ENCODE data around the gene ACHE. TPM values are rescaled to one million over a fixed set of nuclear protein-coding genes. Genes with fewer than 3 reads are reported as not detected.

The ACHE gene
- total RNA-seq, 2 experiments from 2014 or later, result not detected

DNA sequence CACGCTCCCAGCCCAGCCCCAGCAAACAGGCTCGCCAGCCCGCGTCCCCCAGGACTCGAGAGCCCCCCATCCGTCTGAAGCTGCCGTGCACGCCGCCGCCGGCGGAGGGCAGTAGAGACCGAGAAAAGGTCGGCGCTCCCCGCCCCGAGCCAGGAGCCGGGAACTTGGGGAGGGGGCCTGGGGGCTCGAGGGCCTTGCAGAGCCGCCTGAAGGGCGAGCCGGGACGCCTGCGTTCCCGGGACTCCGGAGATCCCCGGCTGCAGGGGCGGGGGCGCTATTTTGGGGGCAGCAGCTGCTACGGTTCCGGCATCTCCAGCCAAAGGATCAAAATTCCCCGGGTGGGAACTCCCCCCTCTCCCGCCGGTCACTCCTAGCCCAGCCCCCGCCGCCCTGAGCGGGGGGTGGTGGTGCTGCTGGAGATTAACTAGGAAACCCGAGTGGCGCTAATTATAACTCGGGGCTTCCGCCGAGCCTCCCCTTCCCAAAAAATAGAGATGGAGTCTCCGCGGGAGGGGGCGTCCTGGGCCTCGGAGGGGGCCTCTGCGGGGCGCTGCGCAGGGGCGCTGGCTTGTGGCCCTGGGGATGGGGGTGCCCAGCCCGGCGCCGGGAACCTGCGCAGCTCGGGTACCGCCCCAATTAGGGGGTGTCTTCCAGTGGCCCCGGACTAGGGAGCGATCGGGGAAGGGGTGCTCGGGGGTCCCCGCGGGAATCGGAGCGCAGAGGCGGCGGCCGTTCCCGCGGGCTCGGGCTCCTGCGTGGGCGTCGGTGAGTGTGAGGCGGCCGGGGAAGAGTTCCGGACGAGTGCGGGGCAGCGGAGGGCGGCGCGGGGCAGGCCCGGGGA, 608 bp downstream of the ACHE start:
- ChIA-PET CTCF (ENCODE audit: unreplicated experiment) (no interaction called here), POLR2A (no interaction called here)
- intact Hi-C loops (cut with micrococcal nuclease; ENCODE audit: unreplicated experiment), result loop anchor here (2.0 to 5.0 kb wide), 2 partner anchors 182 to 244 kb away; no protein-coding TSS in a partner anchor
- peak overlapping the region; percentile 62 for H3K4me2 ChIP-seq (ENCODE audit: low read length)
- BruUV-seq (replicated peaks), result no TSS peak
- no peak overlapping the region for H3K27ac ChIP-seq (ENCODE audit: low read depth, low read length, poor library complexity, severe bottlenecking)
- peaks cover 12% of the 10 kb centered on the region for H3K4me1 ChIP-seq (ENCODE audit: insufficient read depth, low read length, poor library complexity, severe bottlenecking)
- H3K79me2 ChIP-seq (ENCODE audit: insufficient read depth, low read depth, low read length), result no peaks in the 10 kb centered on the region
- TF ChIP-seq, protein P1, sequence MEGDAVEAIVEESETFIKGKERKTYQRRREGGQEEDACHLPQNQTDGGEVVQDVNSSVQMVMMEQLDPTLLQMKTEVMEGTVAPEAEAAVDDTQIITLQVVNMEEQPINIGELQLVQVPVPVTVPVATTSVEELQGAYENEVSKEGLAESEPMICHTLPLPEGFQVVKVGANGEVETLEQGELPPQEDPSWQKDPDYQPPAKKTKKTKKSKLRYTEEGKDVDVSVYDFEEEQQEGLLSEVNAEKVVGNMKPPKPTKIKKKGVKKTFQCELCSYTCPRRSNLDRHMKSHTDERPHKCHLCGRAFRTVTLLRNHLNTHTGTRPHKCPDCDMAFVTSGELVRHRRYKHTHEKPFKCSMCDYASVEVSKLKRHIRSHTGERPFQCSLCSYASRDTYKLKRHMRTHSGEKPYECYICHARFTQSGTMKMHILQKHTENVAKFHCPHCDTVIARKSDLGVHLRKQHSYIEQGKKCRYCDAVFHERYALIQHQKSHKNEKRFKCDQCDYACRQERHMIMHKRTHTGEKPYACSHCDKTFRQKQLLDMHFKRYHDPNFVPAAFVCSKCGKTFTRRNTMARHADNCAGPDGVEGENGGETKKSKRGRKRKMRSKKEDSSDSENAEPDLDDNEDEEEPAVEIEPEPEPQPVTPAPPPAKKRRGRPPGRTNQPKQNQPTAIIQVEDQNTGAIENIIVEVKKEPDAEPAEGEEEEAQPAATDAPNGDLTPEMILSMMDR (conservative IDR thresholded peaks at IDR 0.05; ENCODE audit: low read length), result peak; percentile 85
- TF ChIP-seq EZH2phosphoT487 (IDR thresholded peaks at IDR 0.05; ENCODE audit: borderline replicate concordance, low read depth, low read length), result no peak
- peak overlapping the region; percentile 48 for H3K4me3 ChIP-seq (ENCODE audit: low read depth, low read length, poor library complexity, severe bottlenecking)
- H2AFZ ChIP-seq (ENCODE audit: low read length), result no peak overlapping the region
- DNase-seq (ENCODE audit: low spot score), result peak; percentile 49
- no peaks in the 10 kb centered on the region for H3K9me3 ChIP-seq (ENCODE audit: low read length)
- H3K36me3 ChIP-seq (ENCODE audit: insufficient read depth, low read length), result no peaks in the 10 kb centered on the region
- no peaks in the 10 kb centered on the region for H4K20me1 ChIP-seq (ENCODE audit: insufficient read depth, low read length)
- no peaks in the 10 kb centered on the region for H3K9me2 ChIP-seq (ENCODE audit: insufficient read depth, low read length)

DNA sequence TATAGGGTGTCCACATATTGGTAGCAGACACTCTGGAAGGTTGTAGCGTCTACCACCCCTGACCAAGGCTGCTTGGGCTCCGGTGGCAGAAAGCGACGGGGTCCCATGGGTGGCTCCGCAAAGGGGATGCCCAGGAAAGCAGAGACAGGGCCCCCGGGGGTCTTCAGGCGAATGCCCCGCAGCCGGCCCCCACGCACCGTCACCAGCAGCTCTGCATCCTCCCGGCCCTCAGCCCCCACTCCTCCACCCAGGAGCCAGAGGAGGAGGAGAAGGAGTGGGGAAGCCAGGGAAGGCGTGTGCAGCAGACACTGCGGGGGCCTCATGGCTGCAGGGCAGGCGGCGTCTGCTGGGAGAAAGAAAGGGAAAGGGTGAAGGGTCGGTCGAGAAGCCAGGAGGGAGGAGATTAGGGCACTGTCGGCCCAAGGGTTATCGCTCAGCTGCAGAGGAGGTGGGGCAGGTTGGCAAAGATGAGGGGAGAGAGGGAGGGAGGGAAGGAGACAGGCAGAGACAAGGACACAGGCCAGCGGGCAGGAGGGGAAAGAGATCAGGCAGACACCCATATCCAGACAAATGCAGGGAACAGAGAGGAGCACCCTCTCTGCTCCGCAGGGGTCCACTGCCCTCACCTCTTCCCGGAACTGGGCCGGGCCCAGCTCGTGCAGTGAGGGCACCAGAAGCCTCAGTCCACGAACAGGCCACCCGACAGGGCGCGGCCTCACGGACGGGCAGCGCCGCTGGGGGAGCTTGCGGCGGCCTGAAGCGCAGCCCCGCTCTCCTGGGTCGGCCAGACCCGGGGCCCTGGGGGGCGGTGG, 1.6 kb downstream of the ACHE start:
- Histone ChIP-seq H3K4me3 (ENCODE audit: low read depth, low read length, poor library complexity, severe bottlenecking) (no peak overlapping the region), H3K4me1 (ENCODE audit: insufficient read depth, low read length, poor library complexity, severe bottlenecking) (peaks cover 17% of the 10 kb centered on the region), H3K27ac (ENCODE audit: low read depth, low read length, poor library complexity, severe bottlenecking) (no peak overlapping the region), H4K20me1 (ENCODE audit: insufficient read depth, low read length) (no peaks in the 10 kb centered on the region), H3K4me2 (ENCODE audit: low read length) (no peak overlapping the region), H3K9me3 (ENCODE audit: low read length) (no peaks in the 10 kb centered on the region), H3K79me2 (ENCODE audit: insufficient read depth, low read depth, low read length) (no peaks in the 10 kb centered on the region), H2AFZ (ENCODE audit: low read length) (no peak overlapping the region), H3K9me2 (ENCODE audit: insufficient read depth, low read length) (no peaks in the 10 kb centered on the region), H3K36me3 (ENCODE audit: insufficient read depth, low read length) (peaks cover 2% of the 10 kb centered on the region)
- POLR2A ChIA-PET, result no interaction called here
- CTCF ChIA-PET (ENCODE audit: unreplicated experiment), result no interaction called here
- intact Hi-C loops (cut with micrococcal nuclease; ENCODE audit: unreplicated experiment), result loop anchor here (2.0 kb wide), 1 partner anchor 245 kb away; no protein-coding TSS in a partner anchor
- DNase-seq (ENCODE audit: low spot score), result no peak
- no peak for TF ChIP-seq EZH2phosphoT487 (IDR thresholded peaks at IDR 0.05; ENCODE audit: borderline replicate concordance, low read depth, low read length)
- TF ChIP-seq, protein P1 (conservative IDR thresholded peaks at IDR 0.05; ENCODE audit: low read length), result no peak
- BruUV-seq (replicated peaks), result no TSS peak

Data from OCI-LY7 (cell line).